Astrocyte (in vitro differentiated cells and primary cell): ENCODE data around the gene PEX11B.

ENCODE experiments used
- EZH2 ChIP-seq: IDR thresholded peaks from 2 replicates; pipeline ENCODE4 v1.6.1; 2012; ENCODE audit warnings: mild to moderate bottlenecking, low read length, inconsistent platforms; ENCODE audit not compliant: insufficient read depth
- TF ChIP-seq, protein P1 (sequence below): IDR thresholded peaks from 2 replicates; pipeline ENCODE4 v1.5.1; 2011; ENCODE audit warnings: low read depth, mild to moderate bottlenecking, inconsistent platforms, low read length, moderate library complexity; ENCODE audit not compliant: insufficient read depth

DNA sequence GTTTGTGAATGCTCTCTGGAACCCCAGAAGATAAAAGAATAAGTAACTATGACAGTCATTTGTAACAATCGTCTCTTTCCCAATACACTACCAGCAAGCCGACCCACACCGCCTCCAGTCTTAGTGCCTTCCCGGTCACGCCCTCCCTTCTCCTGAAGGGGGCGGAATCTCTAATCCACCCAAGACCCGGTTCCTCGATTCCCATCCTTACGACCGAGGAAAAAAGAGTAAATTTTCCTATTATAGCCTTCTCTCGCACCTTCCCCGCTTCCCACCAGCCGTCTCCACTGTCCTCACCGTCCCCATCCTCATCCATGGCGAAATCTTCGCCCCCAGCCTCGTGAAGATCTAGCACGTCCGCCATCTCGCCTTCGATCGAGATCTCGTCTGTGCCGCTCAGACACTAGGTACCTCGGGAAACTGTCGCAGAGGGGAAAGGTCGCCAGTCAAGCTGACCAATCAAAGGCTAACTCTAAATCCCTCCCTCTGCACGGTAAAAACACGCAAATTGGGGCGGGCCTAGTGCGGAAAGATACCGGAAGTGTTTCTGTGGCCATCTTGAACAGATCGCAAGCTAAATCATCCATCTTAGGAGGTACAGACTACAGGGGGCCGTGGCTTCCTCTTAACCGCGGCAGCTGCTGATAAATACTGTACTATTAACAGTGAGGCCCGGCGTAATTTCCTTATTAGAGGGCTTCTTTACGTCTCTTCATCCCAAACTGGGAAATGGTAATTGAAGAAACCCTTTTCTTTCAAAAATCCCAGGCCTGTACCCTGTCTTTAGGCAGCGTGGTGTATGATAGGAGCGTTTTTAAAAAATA is 8.8 kb upstream of the PEX11B start, which contains the start of gene RBM8A:
- TF ChIP-seq, protein P1, sequence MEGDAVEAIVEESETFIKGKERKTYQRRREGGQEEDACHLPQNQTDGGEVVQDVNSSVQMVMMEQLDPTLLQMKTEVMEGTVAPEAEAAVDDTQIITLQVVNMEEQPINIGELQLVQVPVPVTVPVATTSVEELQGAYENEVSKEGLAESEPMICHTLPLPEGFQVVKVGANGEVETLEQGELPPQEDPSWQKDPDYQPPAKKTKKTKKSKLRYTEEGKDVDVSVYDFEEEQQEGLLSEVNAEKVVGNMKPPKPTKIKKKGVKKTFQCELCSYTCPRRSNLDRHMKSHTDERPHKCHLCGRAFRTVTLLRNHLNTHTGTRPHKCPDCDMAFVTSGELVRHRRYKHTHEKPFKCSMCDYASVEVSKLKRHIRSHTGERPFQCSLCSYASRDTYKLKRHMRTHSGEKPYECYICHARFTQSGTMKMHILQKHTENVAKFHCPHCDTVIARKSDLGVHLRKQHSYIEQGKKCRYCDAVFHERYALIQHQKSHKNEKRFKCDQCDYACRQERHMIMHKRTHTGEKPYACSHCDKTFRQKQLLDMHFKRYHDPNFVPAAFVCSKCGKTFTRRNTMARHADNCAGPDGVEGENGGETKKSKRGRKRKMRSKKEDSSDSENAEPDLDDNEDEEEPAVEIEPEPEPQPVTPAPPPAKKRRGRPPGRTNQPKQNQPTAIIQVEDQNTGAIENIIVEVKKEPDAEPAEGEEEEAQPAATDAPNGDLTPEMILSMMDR = peak; percentile 52
- no peak for TF ChIP-seq EZH2
